ENCODE measurements around the gene PLEKHG4B. TPM values are rescaled to one million over a fixed set of nuclear protein-coding genes. Genes with fewer than 3 reads are reported as not detected.

PLEKHG4B gene
- total RNA-seq, 1 experiment from 2014 or later, result 51.4 TPM

DNA sequence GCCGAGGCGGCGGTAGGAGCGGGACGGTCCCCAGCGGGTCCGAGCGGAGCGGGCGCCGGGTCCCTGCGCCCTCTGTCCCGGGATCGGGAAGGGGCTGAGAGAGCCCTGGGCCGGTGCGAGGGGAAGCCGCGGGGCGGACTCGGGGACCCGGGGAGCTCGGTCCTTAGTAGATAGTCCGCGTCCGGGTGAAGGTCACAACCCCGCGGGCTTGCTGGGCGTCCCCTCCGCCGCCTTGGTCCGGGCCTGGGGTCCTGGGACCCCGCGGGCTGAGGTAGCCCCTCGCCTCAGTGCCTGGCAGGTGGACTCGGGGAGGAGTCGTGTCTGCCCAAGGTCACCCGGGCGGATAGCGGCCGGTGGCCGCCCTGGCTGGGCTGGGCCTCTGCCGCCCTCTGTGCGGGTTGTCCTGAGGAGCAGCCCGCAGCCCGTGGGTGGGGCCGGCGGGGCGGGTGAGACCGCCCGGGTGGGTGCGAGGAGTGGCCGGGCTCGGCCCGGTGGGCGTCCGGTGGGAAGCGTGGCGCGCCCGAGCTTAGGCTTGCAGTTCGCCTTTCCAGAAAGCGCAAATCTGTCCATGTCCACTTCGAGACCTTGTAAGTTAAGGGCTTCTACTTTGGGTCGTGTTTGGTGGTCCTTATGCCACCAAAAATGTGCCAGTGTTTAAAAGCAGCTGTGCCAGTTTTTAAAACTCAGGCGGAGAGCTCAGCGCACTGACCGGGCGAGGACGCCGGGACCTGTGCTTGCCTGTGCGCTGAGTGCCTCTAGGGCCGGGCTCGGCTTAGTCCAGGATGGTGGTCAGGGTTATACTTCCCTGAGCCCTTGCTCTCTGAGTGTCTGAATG is 126.7 kb downstream of the PLEKHG4B start:
- ChIA-PET POLR2A (interaction anchor here (0.6 to 1.9 kb wide), 5 partner anchors 30 to 135 kb away, joined by 3 to 6 read pairs (median 5); partner anchors contain the start of gene PDCD6), CTCF (interaction anchor here (0.6 to 3.1 kb wide), 16 partner anchors 9 to 396 kb away, joined by 3 to 47 read pairs (median 4); partner anchors contain the start of genes AHRR and PDCD6)
- Mint-ChIP-seq H3K36me3 (peaks cover 17% of the 10 kb centered on the region), H3K27ac (peak overlapping the region; percentile 87), H3K4me3 (peak overlapping the region; percentile 93), H3K9me3 (no peaks in the 10 kb centered on the region), H3K27me3 (ENCODE audit: low read depth) (no peaks in the 10 kb centered on the region), H3K4me1 (peaks cover 36% of the 10 kb centered on the region)
- ATAC-seq, result peak; percentile 46
- DNase-seq (ENCODE audit: low spot score), result peak; percentile 42
- TF ChIP-seq ZNF317 (CRISPR knock-in tag; IDR thresholded peaks at IDR 0.05; ENCODE audit: borderline replicate concordance, low read depth) (no peak; the same call in 1 of the 2 replicates), ZNF263 (CRISPR knock-in tag; IDR thresholded peaks at IDR 0.05; ENCODE audit: low read depth) (no peak), TEAD1 (CRISPR knock-in tag; IDR thresholded peaks at IDR 0.05) (no peak), GABPB1 (CRISPR knock-in tag; IDR thresholded peaks at IDR 0.05) (no peak), NR3C1 (CRISPR knock-in tag; conservative IDR thresholded peaks at IDR 0.05; ENCODE audit: low read depth) (no peak), ZNF138 (CRISPR knock-in tag; conservative IDR thresholded peaks at IDR 0.05) (no peak), JUN (CRISPR knock-in tag; IDR thresholded peaks at IDR 0.05) (0 out of 2 replicates have a peak, but pooled peaks have one; percentile 17), OVOL2 (CRISPR knock-in tag; IDR thresholded peaks at IDR 0.05; ENCODE audit: borderline replicate concordance) (no peak), TEAD4 (CRISPR knock-in tag; IDR thresholded peaks at IDR 0.05) (no peak), CREB1 (CRISPR knock-in tag; IDR thresholded peaks at IDR 0.05) (no peak), SOX15 (CRISPR knock-in tag; IDR thresholded peaks at IDR 0.05) (no peak), ELF4 (CRISPR knock-in tag; IDR thresholded peaks at IDR 0.05; ENCODE audit: low read depth) (no peak)
- TF ChIP-seq, protein P1, sequence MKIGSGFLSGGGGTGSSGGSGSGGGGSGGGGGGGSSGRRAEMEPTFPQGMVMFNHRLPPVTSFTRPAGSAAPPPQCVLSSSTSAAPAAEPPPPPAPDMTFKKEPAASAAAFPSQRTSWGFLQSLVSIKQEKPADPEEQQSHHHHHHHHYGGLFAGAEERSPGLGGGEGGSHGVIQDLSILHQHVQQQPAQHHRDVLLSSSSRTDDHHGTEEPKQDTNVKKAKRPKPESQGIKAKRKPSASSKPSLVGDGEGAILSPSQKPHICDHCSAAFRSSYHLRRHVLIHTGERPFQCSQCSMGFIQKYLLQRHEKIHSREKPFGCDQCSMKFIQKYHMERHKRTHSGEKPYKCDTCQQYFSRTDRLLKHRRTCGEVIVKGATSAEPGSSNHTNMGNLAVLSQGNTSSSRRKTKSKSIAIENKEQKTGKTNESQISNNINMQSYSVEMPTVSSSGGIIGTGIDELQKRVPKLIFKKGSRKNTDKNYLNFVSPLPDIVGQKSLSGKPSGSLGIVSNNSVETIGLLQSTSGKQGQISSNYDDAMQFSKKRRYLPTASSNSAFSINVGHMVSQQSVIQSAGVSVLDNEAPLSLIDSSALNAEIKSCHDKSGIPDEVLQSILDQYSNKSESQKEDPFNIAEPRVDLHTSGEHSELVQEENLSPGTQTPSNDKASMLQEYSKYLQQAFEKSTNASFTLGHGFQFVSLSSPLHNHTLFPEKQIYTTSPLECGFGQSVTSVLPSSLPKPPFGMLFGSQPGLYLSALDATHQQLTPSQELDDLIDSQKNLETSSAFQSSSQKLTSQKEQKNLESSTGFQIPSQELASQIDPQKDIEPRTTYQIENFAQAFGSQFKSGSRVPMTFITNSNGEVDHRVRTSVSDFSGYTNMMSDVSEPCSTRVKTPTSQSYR (CRISPR knock-in tag; IDR thresholded peaks at IDR 0.05), result no peak
- TF ChIP-seq, protein P2, sequence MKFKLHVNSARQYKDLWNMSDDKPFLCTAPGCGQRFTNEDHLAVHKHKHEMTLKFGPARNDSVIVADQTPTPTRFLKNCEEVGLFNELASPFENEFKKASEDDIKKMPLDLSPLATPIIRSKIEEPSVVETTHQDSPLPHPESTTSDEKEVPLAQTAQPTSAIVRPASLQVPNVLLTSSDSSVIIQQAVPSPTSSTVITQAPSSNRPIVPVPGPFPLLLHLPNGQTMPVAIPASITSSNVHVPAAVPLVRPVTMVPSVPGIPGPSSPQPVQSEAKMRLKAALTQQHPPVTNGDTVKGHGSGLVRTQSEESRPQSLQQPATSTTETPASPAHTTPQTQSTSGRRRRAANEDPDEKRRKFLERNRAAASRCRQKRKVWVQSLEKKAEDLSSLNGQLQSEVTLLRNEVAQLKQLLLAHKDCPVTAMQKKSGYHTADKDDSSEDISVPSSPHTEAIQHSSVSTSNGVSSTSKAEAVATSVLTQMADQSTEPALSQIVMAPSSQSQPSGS (CRISPR knock-in tag; IDR thresholded peaks at IDR 0.05; ENCODE audit: borderline replicate concordance, low read depth), result no peak
- TF ChIP-seq, protein P3, sequence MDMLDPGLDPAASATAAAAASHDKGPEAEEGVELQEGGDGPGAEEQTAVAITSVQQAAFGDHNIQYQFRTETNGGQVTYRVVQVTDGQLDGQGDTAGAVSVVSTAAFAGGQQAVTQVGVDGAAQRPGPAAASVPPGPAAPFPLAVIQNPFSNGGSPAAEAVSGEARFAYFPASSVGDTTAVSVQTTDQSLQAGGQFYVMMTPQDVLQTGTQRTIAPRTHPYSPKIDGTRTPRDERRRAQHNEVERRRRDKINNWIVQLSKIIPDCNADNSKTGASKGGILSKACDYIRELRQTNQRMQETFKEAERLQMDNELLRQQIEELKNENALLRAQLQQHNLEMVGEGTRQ (CRISPR knock-in tag; IDR thresholded peaks at IDR 0.05), result no peak
- TF ChIP-seq, protein P4, sequence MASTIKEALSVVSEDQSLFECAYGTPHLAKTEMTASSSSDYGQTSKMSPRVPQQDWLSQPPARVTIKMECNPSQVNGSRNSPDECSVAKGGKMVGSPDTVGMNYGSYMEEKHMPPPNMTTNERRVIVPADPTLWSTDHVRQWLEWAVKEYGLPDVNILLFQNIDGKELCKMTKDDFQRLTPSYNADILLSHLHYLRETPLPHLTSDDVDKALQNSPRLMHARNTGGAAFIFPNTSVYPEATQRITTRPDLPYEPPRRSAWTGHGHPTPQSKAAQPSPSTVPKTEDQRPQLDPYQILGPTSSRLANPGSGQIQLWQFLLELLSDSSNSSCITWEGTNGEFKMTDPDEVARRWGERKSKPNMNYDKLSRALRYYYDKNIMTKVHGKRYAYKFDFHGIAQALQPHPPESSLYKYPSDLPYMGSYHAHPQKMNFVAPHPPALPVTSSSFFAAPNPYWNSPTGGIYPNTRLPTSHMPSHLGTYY (CRISPR knock-in tag; IDR thresholded peaks at IDR 0.05), result no peak
- TF ChIP-seq, protein P5, sequence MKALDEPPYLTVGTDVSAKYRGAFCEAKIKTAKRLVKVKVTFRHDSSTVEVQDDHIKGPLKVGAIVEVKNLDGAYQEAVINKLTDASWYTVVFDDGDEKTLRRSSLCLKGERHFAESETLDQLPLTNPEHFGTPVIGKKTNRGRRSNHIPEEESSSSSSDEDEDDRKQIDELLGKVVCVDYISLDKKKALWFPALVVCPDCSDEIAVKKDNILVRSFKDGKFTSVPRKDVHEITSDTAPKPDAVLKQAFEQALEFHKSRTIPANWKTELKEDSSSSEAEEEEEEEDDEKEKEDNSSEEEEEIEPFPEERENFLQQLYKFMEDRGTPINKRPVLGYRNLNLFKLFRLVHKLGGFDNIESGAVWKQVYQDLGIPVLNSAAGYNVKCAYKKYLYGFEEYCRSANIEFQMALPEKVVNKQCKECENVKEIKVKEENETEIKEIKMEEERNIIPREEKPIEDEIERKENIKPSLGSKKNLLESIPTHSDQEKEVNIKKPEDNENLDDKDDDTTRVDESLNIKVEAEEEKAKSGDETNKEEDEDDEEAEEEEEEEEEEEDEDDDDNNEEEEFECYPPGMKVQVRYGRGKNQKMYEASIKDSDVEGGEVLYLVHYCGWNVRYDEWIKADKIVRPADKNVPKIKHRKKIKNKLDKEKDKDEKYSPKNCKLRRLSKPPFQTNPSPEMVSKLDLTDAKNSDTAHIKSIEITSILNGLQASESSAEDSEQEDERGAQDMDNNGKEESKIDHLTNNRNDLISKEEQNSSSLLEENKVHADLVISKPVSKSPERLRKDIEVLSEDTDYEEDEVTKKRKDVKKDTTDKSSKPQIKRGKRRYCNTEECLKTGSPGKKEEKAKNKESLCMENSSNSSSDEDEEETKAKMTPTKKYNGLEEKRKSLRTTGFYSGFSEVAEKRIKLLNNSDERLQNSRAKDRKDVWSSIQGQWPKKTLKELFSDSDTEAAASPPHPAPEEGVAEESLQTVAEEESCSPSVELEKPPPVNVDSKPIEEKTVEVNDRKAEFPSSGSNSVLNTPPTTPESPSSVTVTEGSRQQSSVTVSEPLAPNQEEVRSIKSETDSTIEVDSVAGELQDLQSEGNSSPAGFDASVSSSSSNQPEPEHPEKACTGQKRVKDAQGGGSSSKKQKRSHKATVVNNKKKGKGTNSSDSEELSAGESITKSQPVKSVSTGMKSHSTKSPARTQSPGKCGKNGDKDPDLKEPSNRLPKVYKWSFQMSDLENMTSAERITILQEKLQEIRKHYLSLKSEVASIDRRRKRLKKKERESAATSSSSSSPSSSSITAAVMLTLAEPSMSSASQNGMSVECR (CRISPR knock-in tag; IDR thresholded peaks at IDR 0.05; ENCODE audit: borderline replicate concordance), result 0 out of 2 replicates have a peak, but pooled peaks have one; percentile 40
- TF ChIP-seq, protein P6, sequence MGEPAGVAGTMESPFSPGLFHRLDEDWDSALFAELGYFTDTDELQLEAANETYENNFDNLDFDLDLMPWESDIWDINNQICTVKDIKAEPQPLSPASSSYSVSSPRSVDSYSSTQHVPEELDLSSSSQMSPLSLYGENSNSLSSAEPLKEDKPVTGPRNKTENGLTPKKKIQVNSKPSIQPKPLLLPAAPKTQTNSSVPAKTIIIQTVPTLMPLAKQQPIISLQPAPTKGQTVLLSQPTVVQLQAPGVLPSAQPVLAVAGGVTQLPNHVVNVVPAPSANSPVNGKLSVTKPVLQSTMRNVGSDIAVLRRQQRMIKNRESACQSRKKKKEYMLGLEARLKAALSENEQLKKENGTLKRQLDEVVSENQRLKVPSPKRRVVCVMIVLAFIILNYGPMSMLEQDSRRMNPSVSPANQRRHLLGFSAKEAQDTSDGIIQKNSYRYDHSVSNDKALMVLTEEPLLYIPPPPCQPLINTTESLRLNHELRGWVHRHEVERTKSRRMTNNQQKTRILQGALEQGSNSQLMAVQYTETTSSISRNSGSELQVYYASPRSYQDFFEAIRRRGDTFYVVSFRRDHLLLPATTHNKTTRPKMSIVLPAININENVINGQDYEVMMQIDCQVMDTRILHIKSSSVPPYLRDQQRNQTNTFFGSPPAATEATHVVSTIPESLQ (CRISPR knock-in tag; IDR thresholded peaks at IDR 0.05), result no peak
- TF ChIP-seq, protein P7, sequence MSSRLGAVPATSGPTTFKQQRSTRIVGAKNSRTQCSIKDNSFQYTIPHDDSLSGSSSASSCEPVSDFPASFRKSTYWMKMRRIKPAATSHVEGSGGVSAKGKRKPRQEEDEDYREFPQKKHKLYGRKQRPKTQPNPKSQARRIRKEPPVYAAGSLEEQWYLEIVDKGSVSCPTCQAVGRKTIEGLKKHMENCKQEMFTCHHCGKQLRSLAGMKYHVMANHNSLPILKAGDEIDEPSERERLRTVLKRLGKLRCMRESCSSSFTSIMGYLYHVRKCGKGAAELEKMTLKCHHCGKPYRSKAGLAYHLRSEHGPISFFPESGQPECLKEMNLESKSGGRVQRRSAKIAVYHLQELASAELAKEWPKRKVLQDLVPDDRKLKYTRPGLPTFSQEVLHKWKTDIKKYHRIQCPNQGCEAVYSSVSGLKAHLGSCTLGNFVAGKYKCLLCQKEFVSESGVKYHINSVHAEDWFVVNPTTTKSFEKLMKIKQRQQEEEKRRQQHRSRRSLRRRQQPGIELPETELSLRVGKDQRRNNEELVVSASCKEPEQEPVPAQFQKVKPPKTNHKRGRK (CRISPR knock-in tag; IDR thresholded peaks at IDR 0.05; ENCODE audit: borderline replicate concordance), result no peak
- TF ChIP-seq, protein P8, sequence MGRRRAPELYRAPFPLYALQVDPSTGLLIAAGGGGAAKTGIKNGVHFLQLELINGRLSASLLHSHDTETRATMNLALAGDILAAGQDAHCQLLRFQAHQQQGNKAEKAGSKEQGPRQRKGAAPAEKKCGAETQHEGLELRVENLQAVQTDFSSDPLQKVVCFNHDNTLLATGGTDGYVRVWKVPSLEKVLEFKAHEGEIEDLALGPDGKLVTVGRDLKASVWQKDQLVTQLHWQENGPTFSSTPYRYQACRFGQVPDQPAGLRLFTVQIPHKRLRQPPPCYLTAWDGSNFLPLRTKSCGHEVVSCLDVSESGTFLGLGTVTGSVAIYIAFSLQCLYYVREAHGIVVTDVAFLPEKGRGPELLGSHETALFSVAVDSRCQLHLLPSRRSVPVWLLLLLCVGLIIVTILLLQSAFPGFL (CRISPR knock-in tag; IDR thresholded peaks at IDR 0.05; ENCODE audit: borderline replicate concordance), result no peak

Data from WTC11 (cell line).